GM12878 (cell line): Measurements from ENCODE around the gene FBXL12. TPM values are rescaled to one million over a fixed set of nuclear protein-coding genes. Genes with fewer than 3 reads are reported as not detected.

Experiments
- ATAC-seq: fragments of 200-7000 bp; cut with Tn5 transposase; 3 replicates; pipeline ENCODE4 v1.9.1; 2020; ENCODE audit warnings: mild to moderate bottlenecking, moderate library complexity
- BruUV-seq: library from RNA; stranded (reverse); fragments of 400-500 nt; replicated peaks from 2 replicates; lab custom pipeline; 2021; lab: Mats Ljungman, UMichigan
- CTCF ChIA-PET: fragments of 300-600 bp; sonication (Branson Sonifier 250); formaldehyde crosslinking; extraction: SDS; loops from one replicate; lab custom pipeline; 2021; ENCODE audit warnings: inconsistent platforms; lab: Yijun Ruan, JAX
- POLR2A ChIA-PET: fragments of 350-600 bp; formaldehyde crosslinking; extraction: SDS; loops from one replicate; lab custom pipeline; 2021; ENCODE audit warnings: inconsistent platforms; lab: Charles Lee
- RAD21 ChIA-PET: fragments of 300-600 bp; sonication (Branson Sonifier 250); formaldehyde crosslinking; loops from one replicate; lab custom pipeline; 2023; ENCODE audit warnings: antibody characterized with exemption; ENCODE audit not compliant: unreplicated experiment; lab: Charles Lee
- SMC1A ChIA-PET: fragments of 300-600 bp; sonication (Branson Sonifier 250); formaldehyde crosslinking; loops from one replicate; lab custom pipeline; 2023; ENCODE audit not compliant: unreplicated experiment, uncharacterized antibody; lab: Charles Lee
- DNase-seq: peaks from one replicate; pipeline ENCODE4 v3.0.0-alpha.2; 2011; ENCODE audit warnings: low read depth, low spot score
- FAIRE-seq: peaks from 3 replicates; lab custom pipeline; 2011; peaks lifted over from hg19 to GRCh38; lab: Jason Lieb, UNC
- H2AFZ ChIP-seq: 2 replicates; pipeline ENCODE4 v1.6.0; 2011; ENCODE audit warnings: low read depth, low read length, control low read depth; ENCODE audit not compliant: control insufficient read depth
- H3K27ac ChIP-seq: 2 replicates; pipeline ENCODE4 v1.5.1; 2011; ENCODE audit warnings: control low read depth; ENCODE audit not compliant: control insufficient read depth, insufficient read depth
- H3K27me3 ChIP-seq, 2 experiments: replicated peaks in 1 of 2; 2 replicates each; pipeline versions ENCODE4 v1.6.0 to v1.6.1; 2011; ENCODE audit warnings: low read length in 1 of 2; ENCODE audit not compliant: control insufficient read depth in 2 of 2, insufficient read depth in 2 of 2
- H3K36me3 ChIP-seq, 2 experiments: 2 replicates each; pipeline ENCODE4 v1.5.1; 2011; ENCODE audit warnings: low read length in 1 of 2; ENCODE audit not compliant: control insufficient read depth in 2 of 2, insufficient read depth in 2 of 2
- H3K4me1 ChIP-seq: 2 replicates; pipeline ENCODE4 v1.6.1; 2011; ENCODE audit warnings: mild to moderate bottlenecking, low read length, moderate library complexity, mixed read lengths; ENCODE audit not compliant: control insufficient read depth, insufficient read depth
- H3K4me2 ChIP-seq: 2 replicates; pipeline ENCODE4 v1.6.0; 2011; ENCODE audit warnings: control low read depth; ENCODE audit not compliant: control insufficient read depth, insufficient read depth
- H3K4me3 ChIP-seq: fragments of 200-600 bp; sonication (generic); 2 replicates; pipeline ENCODE4 v1.5.1; 2016
- H3K79me2 ChIP-seq: 2 replicates; pipeline ENCODE4 v1.6.0; 2011; ENCODE audit warnings: low read length; ENCODE audit not compliant: control insufficient read depth, insufficient read depth
- H3K9ac ChIP-seq: 2 replicates; pipeline ENCODE4 v1.8.0; 2011; ENCODE audit warnings: low read length, control low read depth, mixed read lengths; ENCODE audit not compliant: control insufficient read depth, insufficient read depth
- H3K9me3 ChIP-seq: replicated peaks from 3 replicates; pipeline ENCODE4 v1.5.1; 2011; ENCODE audit warnings: mild to moderate bottlenecking, low read length; ENCODE audit not compliant: control insufficient read depth, insufficient read depth
- H4K20me1 ChIP-seq: 2 replicates; pipeline ENCODE4 v1.6.0; 2011; ENCODE audit not compliant: control insufficient read depth, insufficient read depth
- CHD1 ChIP-seq: IDR thresholded peaks from 2 replicates; pipeline ENCODE4 v1.6.1; 2012; ENCODE audit warnings: low read depth, low read length, improper control_type of control experiment
- IRF4 ChIP-seq: IDR thresholded peaks from 2 replicates; pipeline ENCODE4 v1.6.1; 2011; ENCODE audit warnings: low read depth, low read length
- NR2F1 ChIP-seq: fragments of 450-650 bp; conservative IDR thresholded peaks from 2 replicates; pipeline ENCODE4 v1.6.1; 2017; ENCODE audit warnings: mild to moderate bottlenecking
- RCOR1 ChIP-seq: conservative IDR thresholded peaks from 2 replicates; pipeline ENCODE4 v1.6.1; 2012; ENCODE audit warnings: low read depth, low read length, improper control_type of control experiment
- SMARCA5 ChIP-seq: fragments of 450-650 bp; IDR thresholded peaks from 2 replicates; pipeline ENCODE4 v1.6.1; 2017; ENCODE audit warnings: mild to moderate bottlenecking
- SMC3 ChIP-seq: IDR thresholded peaks from 2 replicates; pipeline ENCODE4 v1.6.1; 2011; ENCODE audit warnings: low read length, improper control_type of control experiment, borderline replicate concordance
- ZZZ3 ChIP-seq: IDR thresholded peaks from 2 replicates; pipeline ENCODE4 v1.6.1; 2011; ENCODE audit warnings: low read depth; ENCODE audit not compliant: control insufficient read depth, insufficient read length
- WGBS: methylation state at CpG from one replicate; pipeline ENCODE4 v1.1.6; 2016; ENCODE audit warnings: low lambda C conversion rate; ENCODE audit not compliant: insufficient replicate concordance, insufficient coverage; ENCODE audit errors: missing lambda C conversion rate; 5-methylcytosine and 5-hydroxymethylcytosine counted together
- in situ Hi-C: fragments of 300-500 bp; cut with MboI; formaldehyde crosslinking; loops from 9 replicates; pipeline ENCODE4 v1.14.3; 2018; ENCODE audit warnings: mixed read lengths
- intact Hi-C: fragments of 100-400 bp; cut with micrococcal nuclease; formaldehyde crosslinking; loops from one replicate; pipeline ENCODE4 v1.14.2; 2022; ENCODE audit not compliant: unreplicated experiment
- polyA plus RNA-seq, 11 experiments: library from polyadenylated mRNA; depleted of rRNA in 4 of 11; unstranded in 6 of 11; stranded (reverse) in 5 of 11; fragments of >200 nt; fragmentation: Nextera tagmentation in 4 of 11; fragmentation: Illumina TruSeq in 1 of 11; extraction: Ambion mirVana in 4 of 11; extraction: Trizol in 1 of 11; gene quantifications; 1 replicate in 1 of 11; 2 replicates in 10 of 11; pipeline versions ENCODE4 v1.2.1 to v1.2.3, GENCODE V29; 2011 to 2016; ENCODE audit warnings: inconsistent platforms in 2 of 11, missing spikeins in 2 of 11, low read depth in 1 of 11
- total RNA-seq, 4 experiments: library from RNA; depleted of rRNA in 3 of 4; stranded (reverse); fragments of >200 nt in 3 of 4; fragmentation: Illumina TruSeq in 1 of 4; extraction: Trizol in 1 of 4; gene quantifications; 2 replicates each; pipeline versions ENCODE4 v1.2.1 to v1.2.3, GENCODE V29; 2013 to 2021
- TF ChIP-seq, protein P1 (sequence below): IDR thresholded peaks from 2 replicates; pipeline ENCODE4 v1.6.1; 2012; ENCODE audit warnings: improper control_type of control experiment, low read depth, low read length; ENCODE audit not compliant: insufficient replicate concordance
- TF ChIP-seq, protein P2 (sequence below): IDR thresholded peaks from 2 replicates; pipeline ENCODE4 v1.6.1; 2011; ENCODE audit warnings: borderline replicate concordance, low read depth, mild to moderate bottlenecking, moderate library complexity, low read length; ENCODE audit not compliant: insufficient read depth, poor library complexity, severe bottlenecking
- TF ChIP-seq, protein P3 (sequence below): IDR thresholded peaks from 2 replicates; pipeline ENCODE4 v1.6.1; 2012; ENCODE audit warnings: low read depth, low read length, improper control_type of control experiment
- TF ChIP-seq, protein P4 (sequence below): fragments of 450-650 bp; conservative IDR thresholded peaks from 2 replicates; pipeline ENCODE4 v1.6.1; 2017; ENCODE audit warnings: mild to moderate bottlenecking, moderate library complexity

FBXL12 gene
- total and polyA plus RNA-seq, 10 of the 15 experiments (the other 5 are each of a cell fraction or from before 2014, with no cell fraction given) = 1.4 to 40.0 (median 23.2) TPM

DNA sequence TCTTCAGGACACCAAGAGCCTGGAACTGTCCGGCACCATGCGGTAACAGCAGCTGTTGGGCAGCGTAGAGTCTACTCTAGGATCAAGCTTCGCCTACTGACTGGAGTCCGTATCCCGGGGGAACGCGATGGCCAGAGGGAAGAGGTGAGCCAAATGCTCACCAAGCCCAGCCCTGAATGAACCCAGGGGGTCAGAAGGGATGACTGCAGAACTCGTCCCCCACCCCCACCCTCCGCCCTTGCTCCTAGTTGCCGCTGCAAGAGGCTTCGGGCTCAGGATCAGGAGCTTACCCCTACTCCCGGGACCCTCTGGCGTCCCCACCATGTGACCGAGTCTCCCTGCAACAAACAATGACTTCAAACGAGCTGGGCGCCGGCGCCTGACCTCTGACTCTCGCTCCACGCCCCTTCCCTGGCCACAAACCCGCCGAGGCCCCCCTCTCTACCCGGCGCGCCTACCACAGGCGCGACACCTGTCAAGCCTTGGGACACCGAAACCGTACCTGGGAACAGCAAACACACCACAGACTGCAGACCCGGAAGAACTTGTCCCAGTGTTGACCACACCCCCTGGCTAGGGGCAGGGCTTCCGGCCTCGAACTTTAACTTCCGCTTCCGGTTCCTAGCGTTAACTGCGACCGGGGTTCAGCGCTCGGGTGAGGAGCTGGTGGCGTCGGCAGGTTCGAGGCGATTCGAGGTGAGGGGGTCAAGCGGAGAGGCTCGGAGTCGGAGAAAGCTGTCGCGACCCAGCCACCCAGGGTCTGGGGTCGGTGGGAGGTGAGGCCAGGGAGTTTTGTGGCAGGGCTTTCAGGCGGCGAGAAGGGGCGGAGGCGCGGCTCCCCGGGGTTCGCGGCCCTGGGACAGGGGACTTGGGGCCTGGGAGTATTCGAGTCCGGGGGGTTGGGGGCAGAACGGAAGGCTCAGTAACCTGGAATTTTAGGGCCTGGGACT is 8.7 kb upstream of the FBXL12 start, which contains the start of gene UBL5 (continued):
- TF ChIP-seq, protein P1, sequence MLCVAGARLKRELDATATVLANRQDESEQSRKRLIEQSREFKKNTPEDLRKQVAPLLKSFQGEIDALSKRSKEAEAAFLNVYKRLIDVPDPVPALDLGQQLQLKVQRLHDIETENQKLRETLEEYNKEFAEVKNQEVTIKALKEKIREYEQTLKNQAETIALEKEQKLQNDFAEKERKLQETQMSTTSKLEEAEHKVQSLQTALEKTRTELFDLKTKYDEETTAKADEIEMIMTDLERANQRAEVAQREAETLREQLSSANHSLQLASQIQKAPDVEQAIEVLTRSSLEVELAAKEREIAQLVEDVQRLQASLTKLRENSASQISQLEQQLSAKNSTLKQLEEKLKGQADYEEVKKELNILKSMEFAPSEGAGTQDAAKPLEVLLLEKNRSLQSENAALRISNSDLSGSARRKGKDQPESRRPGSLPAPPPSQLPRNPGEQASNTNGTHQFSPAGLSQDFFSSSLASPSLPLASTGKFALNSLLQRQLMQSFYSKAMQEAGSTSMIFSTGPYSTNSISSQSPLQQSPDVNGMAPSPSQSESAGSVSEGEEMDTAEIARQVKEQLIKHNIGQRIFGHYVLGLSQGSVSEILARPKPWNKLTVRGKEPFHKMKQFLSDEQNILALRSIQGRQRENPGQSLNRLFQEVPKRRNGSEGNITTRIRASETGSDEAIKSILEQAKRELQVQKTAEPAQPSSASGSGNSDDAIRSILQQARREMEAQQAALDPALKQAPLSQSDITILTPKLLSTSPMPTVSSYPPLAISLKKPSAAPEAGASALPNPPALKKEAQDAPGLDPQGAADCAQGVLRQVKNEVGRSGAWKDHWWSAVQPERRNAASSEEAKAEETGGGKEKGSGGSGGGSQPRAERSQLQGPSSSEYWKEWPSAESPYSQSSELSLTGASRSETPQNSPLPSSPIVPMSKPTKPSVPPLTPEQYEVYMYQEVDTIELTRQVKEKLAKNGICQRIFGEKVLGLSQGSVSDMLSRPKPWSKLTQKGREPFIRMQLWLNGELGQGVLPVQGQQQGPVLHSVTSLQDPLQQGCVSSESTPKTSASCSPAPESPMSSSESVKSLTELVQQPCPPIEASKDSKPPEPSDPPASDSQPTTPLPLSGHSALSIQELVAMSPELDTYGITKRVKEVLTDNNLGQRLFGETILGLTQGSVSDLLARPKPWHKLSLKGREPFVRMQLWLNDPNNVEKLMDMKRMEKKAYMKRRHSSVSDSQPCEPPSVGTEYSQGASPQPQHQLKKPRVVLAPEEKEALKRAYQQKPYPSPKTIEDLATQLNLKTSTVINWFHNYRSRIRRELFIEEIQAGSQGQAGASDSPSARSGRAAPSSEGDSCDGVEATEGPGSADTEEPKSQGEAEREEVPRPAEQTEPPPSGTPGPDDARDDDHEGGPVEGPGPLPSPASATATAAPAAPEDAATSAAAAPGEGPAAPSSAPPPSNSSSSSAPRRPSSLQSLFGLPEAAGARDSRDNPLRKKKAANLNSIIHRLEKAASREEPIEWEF = no peak
- TF ChIP-seq IRF4 (no peak), ZZZ3 (no peak), CHD1 (no peak)

DNA sequence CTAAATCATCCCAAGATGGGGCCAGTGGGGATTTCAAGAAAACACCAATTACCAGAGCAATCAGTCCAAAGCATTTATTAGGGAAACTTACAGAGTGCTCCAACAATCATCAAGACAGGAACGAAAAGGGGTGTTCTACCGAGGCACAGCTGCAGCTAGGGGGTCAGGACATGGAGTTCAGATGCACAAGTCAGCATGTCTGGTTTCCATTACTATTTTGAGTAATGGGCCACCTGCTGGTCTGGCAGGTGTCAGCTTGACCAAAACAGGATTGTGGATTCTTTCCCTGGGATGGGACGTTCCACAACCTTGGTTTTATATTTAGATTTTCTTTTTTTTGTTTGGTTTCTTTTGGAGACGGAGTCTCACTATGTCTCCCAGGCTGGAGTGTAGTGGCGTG is 4.9 kb upstream of the FBXL12 start:
- no peak overlapping the region for H2AFZ ChIP-seq
- WGBS = 72% methylated on average over 5 of the region's 5 CpGs
- H3K36me3 ChIP-seq = no peaks in the 10 kb centered on the region
- FAIRE-seq (no peak), ATAC-seq (no peak), DNase-seq (no peak)
- in situ Hi-C loops (no loop called here), intact Hi-C loops (no loop called here)
- ChIA-PET POLR2A (no interaction called here), CTCF (no interaction called here), SMC1A (no interaction called here), RAD21 (no interaction called here)
- no peaks in the 10 kb centered on the region for H3K9me3 ChIP-seq
- no peak overlapping the region for H3K9ac ChIP-seq
- no peak overlapping the region for H3K4me3 ChIP-seq
- peaks cover 18% of the 10 kb centered on the region for H3K79me2 ChIP-seq
- no peak overlapping the region for H3K27ac ChIP-seq
- no peaks in the 10 kb centered on the region for H3K27me3 ChIP-seq
- no TSS peak for BruUV-seq
- H3K4me2 ChIP-seq = no peak overlapping the region
- H3K4me1 ChIP-seq = peaks cover 6% of the 10 kb centered on the region
- H4K20me1 ChIP-seq = no peaks in the 10 kb centered on the region
- TF ChIP-seq SMARCA5 (no peak), SMC3 (no peak), RCOR1 (no peak), NR2F1 (no peak)
- TF ChIP-seq, protein P2, sequence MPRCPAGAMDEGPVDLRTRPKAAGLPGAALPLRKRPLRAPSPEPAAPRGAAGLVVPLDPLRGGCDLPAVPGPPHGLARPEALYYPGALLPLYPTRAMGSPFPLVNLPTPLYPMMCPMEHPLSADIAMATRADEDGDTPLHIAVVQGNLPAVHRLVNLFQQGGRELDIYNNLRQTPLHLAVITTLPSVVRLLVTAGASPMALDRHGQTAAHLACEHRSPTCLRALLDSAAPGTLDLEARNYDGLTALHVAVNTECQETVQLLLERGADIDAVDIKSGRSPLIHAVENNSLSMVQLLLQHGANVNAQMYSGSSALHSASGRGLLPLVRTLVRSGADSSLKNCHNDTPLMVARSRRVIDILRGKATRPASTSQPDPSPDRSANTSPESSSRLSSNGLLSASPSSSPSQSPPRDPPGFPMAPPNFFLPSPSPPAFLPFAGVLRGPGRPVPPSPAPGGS = no peak
- TF ChIP-seq, protein P3, sequence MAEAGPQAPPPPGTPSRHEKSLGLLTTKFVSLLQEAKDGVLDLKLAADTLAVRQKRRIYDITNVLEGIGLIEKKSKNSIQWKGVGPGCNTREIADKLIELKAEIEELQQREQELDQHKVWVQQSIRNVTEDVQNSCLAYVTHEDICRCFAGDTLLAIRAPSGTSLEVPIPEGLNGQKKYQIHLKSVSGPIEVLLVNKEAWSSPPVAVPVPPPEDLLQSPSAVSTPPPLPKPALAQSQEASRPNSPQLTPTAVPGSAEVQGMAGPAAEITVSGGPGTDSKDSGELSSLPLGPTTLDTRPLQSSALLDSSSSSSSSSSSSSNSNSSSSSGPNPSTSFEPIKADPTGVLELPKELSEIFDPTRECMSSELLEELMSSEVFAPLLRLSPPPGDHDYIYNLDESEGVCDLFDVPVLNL = no peak
- TF ChIP-seq, protein P4, sequence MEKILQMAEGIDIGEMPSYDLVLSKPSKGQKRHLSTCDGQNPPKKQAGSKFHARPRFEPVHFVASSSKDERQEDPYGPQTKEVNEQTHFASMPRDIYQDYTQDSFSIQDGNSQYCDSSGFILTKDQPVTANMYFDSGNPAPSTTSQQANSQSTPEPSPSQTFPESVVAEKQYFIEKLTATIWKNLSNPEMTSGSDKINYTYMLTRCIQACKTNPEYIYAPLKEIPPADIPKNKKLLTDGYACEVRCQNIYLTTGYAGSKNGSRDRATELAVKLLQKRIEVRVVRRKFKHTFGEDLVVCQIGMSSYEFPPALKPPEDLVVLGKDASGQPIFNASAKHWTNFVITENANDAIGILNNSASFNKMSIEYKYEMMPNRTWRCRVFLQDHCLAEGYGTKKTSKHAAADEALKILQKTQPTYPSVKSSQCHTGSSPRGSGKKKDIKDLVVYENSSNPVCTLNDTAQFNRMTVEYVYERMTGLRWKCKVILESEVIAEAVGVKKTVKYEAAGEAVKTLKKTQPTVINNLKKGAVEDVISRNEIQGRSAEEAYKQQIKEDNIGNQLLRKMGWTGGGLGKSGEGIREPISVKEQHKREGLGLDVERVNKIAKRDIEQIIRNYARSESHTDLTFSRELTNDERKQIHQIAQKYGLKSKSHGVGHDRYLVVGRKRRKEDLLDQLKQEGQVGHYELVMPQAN = no peak
